ENCODE measurements around the gene LYVE1.

LYVE1 gene

GRCh38 chr11:10522921-10523320, 45.5 kb downstream of the LYVE1 start:
- DNase-seq (ENCODE audit: low read depth in 2 of 2) = no peak

- DNase-seq (ENCODE audit: low read depth in 2 of 2) = no peak
Observed at GRCh38 chr11:10522276-10522675, 46.2 kb downstream of the LYVE1 start.

GRCh38 chr11:10520562-10520961, 47.9 kb downstream of the LYVE1 start:
- DNase-seq (ENCODE audit: low read depth in 2 of 2) = no peak

- DNase-seq (ENCODE audit: low read depth in 2 of 2) = no peak
Observed at GRCh38 chr11:10519630-10520029, 48.8 kb downstream of the LYVE1 start.

- DNase-seq (ENCODE audit: low read depth in 2 of 2) = no peak
Observed at GRCh38 chr11:10518891-10519290, 49.6 kb downstream of the LYVE1 start.

- DNase-seq (ENCODE audit: low read depth in 2 of 2) = no peak
Observed at GRCh38 chr11:10518123-10518522, 50.3 kb downstream of the LYVE1 start.

DNA sequence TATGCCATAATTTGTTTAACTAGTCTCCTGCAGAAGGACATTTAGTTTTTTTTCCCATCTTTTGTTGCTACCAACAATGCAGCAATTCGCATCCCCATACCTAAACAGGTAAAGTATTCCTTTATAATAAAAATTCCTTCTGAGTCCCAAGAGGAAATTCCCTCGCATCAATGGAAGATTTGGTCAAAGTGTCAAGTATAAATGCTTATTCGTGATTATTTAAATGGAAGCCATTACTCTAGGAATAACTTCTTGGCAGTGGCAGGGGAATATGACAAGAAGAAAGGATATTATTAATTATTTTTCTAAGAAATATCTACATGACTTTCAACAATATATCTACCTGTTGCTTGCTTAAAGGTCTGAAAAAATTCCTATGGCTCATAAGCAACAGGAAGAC, 53.0 kb downstream of the LYVE1 start:
- no peak for DNase-seq (ENCODE audit: low read depth in 2 of 2)

GRCh38 chr11:10514709-10515108, 53.8 kb downstream of the LYVE1 start:
- no peak for DNase-seq (ENCODE audit: low read depth in 2 of 2)

DNA sequence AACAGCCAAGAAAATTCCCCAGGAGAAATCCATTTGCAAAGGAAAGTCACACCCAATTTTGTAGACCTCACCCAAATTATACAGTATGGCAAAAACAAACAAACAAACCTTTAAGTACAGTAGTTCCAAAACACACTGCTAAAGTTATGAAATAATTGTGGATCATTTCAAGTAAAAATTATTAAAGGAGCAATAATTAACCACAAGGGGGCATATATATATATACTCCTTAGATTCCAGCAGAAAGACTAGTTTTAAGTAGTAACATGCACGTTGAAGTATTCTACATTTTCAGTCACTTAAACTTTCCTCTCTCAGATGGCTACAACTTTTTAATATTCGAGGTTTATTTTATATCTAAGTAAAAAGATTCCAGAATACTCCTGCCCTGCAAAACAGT, 54.3 kb downstream of the LYVE1 start:
- no peak for DNase-seq (ENCODE audit: low read depth in 2 of 2)

DNA sequence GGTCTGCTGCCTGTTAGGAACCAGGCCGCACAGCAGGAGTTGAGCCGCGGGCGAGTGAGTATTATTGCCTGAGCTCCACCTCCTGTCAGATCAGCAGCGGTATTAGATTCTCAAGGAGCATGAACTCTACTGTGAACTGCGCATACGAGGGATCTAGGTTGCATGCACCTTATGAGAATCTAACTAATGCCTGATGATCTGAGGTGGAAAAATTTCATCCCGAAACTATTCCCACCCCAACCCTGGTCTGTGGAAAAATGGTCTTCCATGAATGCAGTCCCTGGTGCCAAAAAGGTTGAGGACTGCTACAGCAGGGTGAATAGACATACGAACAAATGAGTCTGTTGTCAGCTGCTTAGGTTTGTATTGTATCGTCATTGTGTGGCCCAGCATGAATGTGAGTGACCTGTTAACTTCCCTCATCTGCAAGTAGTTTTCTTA, 57.3 kb downstream of the LYVE1 start:
- no peak for DNase-seq (ENCODE audit: low read depth in 2 of 2)
